HG02798 (cell line): ENCODE measurements around the gene KRTAP10-5.
"Not testable (repeated sequence)": the region's sequence is repeated elsewhere in the genome, so short reads cannot be mapped to it uniquely, and the experiment has no call there.

Source experiments
- ATAC-seq: cut with Tn5 transposase; IDR thresholded peaks from one replicate; pipeline ENCODE4 v1.9.1; 2021; ENCODE audit warnings: mild to moderate bottlenecking; ENCODE audit not compliant: unreplicated experiment, poor library complexity

The KRTAP10-5 gene

GRCh38 chr21:44592446-44593311 lies 12.3 kb upstream of the KRTAP10-5 start, which contains the start of gene KRTAP10-6:
KRTAP10-6 (minus strand) TSS chr21:44592505; CDS start chr21:44592484, 21 bp downstream.
- ATAC-seq, result no peak

- ATAC-seq, result not testable (repeated sequence)
These were observed 11.4 kb upstream of the KRTAP10-5 start for GRCh38 chr21:44591801-44592130.

GRCh38 chr21:44590897-44591800 lies 10.7 kb upstream of the KRTAP10-5 start:
- ATAC-seq, result not testable (repeated sequence)

- ATAC-seq, result no peak
These were observed 9.9 kb upstream of the KRTAP10-5 start for GRCh38 chr21:44590311-44590721.

- ATAC-seq, result no peak
These were observed 9.3 kb upstream of the KRTAP10-5 start for GRCh38 chr21:44589586-44590305.

GRCh38 chr21:44589094-44589493 lies 8.7 kb upstream of the KRTAP10-5 start:
- ATAC-seq, result no peak

- ATAC-seq, result no peak
These were observed 5.5 kb upstream of the KRTAP10-5 start for GRCh38 chr21:44585892-44586291.

GRCh38 chr21:44583800-44584147 lies 3.4 kb upstream of the KRTAP10-5 start:
- no peak for ATAC-seq

- ATAC-seq, result no peak
These were observed 2.8 kb upstream of the KRTAP10-5 start for GRCh38 chr21:44583089-44583799.

GRCh38 chr21:44582055-44582454 lies 1.7 kb upstream of the KRTAP10-5 start:
- no peak for ATAC-seq

- ATAC-seq, result no peak
These were observed 754 bp upstream of the KRTAP10-5 start for GRCh38 chr21:44581158-44581557.

GRCh38 chr21:44579833-44580144 lies 615 bp downstream of the KRTAP10-5 start:
- no peak for ATAC-seq

GRCh38 chr21:44579056-44579832 lies 1.2 kb downstream of the KRTAP10-5 start:
- no peak for ATAC-seq

GRCh38 chr21:44578371-44579055 lies 1.9 kb downstream of the KRTAP10-5 start:
- no peak for ATAC-seq

GRCh38 chr21:44576025-44576420 lies 4.4 kb downstream of the KRTAP10-5 start:
- no peak for ATAC-seq

GRCh38 chr21:44575307-44576024 lies 4.9 kb downstream of the KRTAP10-5 start:
- no peak for ATAC-seq

GRCh38 chr21:44574457-44575306 lies 5.7 kb downstream of the KRTAP10-5 start:
- ATAC-seq, result no peak
